ENCODE results near the gene FADS2. TPM values are rescaled to one million over a fixed set of nuclear protein-coding genes. Genes with fewer than 3 reads are reported as not detected.
"Not testable (repeated sequence)": the region's sequence is repeated elsewhere in the genome, so short reads cannot be mapped to it uniquely, and the experiment has no call there.

The FADS2 gene
- total RNA-seq, 1 donor from 2014 or later = 37.6 TPM

- H3K9me3 ChIP-seq = no peaks in the 10 kb centered on the region
- H3K36me3 ChIP-seq = peaks cover 29 to 49% of the 10 kb centered on the region in 2 donors
- no peaks in the 10 kb centered on the region for H3K27me3 ChIP-seq
- H3K27ac ChIP-seq = peak overlapping the region; percentile 46 to 49
- H3K4me1 ChIP-seq = peaks cover 4 to 29% of the 10 kb centered on the region in 2 donors
- DNase-seq (ENCODE audit: low spot score in 2 of 2) = no peak
- no peak overlapping the region for H3K4me3 ChIP-seq
- TF ChIP-seq CTCF (IDR thresholded peaks at IDR 0.05) = no peak
- intact Hi-C loops (cut with DNase I) = no loop called here
These were observed 51.9 kb downstream of the FADS2 start for GRCh38 chr11:61880031-61880430.

- Histone ChIP-seq H3K27me3 (no peaks in the 10 kb centered on the region), H3K36me3 (peaks cover 28 to 47% of the 10 kb centered on the region in 2 donors), H3K4me1 (peaks cover 4 to 32% of the 10 kb centered on the region in 2 donors), H3K4me3 (no peak overlapping the region), H3K9me3 (no peaks in the 10 kb centered on the region), H3K27ac (peak overlapping the region; percentile 46 to 49)
- TF ChIP-seq CTCF (IDR thresholded peaks at IDR 0.05) = no peak
- no peak for DNase-seq (ENCODE audit: low spot score in 2 of 2)
- intact Hi-C loops (cut with DNase I) = no loop called here
These were observed 52.4 kb downstream of the FADS2 start for GRCh38 chr11:61880454-61880853.

- Histone ChIP-seq H3K4me3 (no peak overlapping the region), H3K4me1 (peaks cover 8 to 40% of the 10 kb centered on the region in 2 donors), H3K27me3 (no peaks in the 10 kb centered on the region), H3K9me3 (no peaks in the 10 kb centered on the region), H3K36me3 (peaks cover 19 to 38% of the 10 kb centered on the region in 2 donors), H3K27ac (peak overlapping the region; percentile 46 to 49)
- intact Hi-C loops (cut with DNase I) = no loop called here
- no peak for DNase-seq (ENCODE audit: low spot score in 2 of 2)
- TF ChIP-seq CTCF (IDR thresholded peaks at IDR 0.05) = no peak
These were observed 53.3 kb downstream of the FADS2 start for GRCh38 chr11:61881397-61881796.

GRCh38 chr11:61882267-61882666, 54.2 kb downstream of the FADS2 start:
- intact Hi-C loops (cut with DNase I); H3K4me3 ChIP-seq; DNase-seq (ENCODE audit: low spot score in 2 of 2); H3K9me3 ChIP-seq; H3K27ac ChIP-seq; H3K27me3 ChIP-seq: not testable (repeated sequence)
- Histone ChIP-seq H3K36me3 (peaks cover 16 to 32% of the 10 kb centered on the region in 2 donors), H3K4me1 (peaks cover 8 to 48% of the 10 kb centered on the region in 2 donors)

GRCh38 chr11:61882879-61883278, 54.8 kb downstream of the FADS2 start:
- Histone ChIP-seq H3K27me3 (no peaks in the 10 kb centered on the region), H3K9me3 (no peaks in the 10 kb centered on the region), H3K4me1 (peaks cover 8 to 53% of the 10 kb centered on the region in 2 donors), H3K4me3 (no peak overlapping the region), H3K36me3 (peaks cover 9 to 26% of the 10 kb centered on the region in 2 donors), H3K27ac (no peak overlapping the region)
- no peak for TF ChIP-seq CTCF (IDR thresholded peaks at IDR 0.05)
- DNase-seq (ENCODE audit: low spot score in 2 of 2) = no peak
- intact Hi-C loops (cut with DNase I) = no loop called here

GRCh38 chr11:61883327-61883726, 55.2 kb downstream of the FADS2 start:
- intact Hi-C loops (cut with DNase I) = no loop called here
- Histone ChIP-seq H3K4me1 (peaks cover 10 to 55% of the 10 kb centered on the region in 2 donors), H3K4me3 (no peak overlapping the region), H3K36me3 (peaks cover 5 to 21% of the 10 kb centered on the region in 2 donors), H3K27ac (no peak overlapping the region), H3K27me3 (no peaks in the 10 kb centered on the region), H3K9me3 (no peaks in the 10 kb centered on the region)
- no peak for TF ChIP-seq CTCF (IDR thresholded peaks at IDR 0.05)
- DNase-seq (ENCODE audit: low spot score in 2 of 2) = no peak

Data from ascending aorta (tissue), 2 donors.